NT2/D1 (cell line): ENCODE data around the gene IL31RA.

Experiments
- DNase-seq: peaks from one replicate; pipeline ENCODE4 v3.0.0-alpha.2; 2011; ENCODE audit warnings: low read depth, low spot score
- H3K27me3 ChIP-seq: 2 replicates; pipeline ENCODE4 v1.6.0; 2011; ENCODE audit warnings: mild to moderate bottlenecking; ENCODE audit not compliant: insufficient read length, insufficient read depth
- H3K36me3 ChIP-seq: 2 replicates; pipeline ENCODE4 v1.6.1; 2011; ENCODE audit warnings: mild to moderate bottlenecking, low read length, mixed read lengths; ENCODE audit not compliant: insufficient read depth, insufficient read length
- H3K4me1 ChIP-seq: 2 replicates; pipeline ENCODE4 v1.5.1; 2011; ENCODE audit not compliant: insufficient read depth, insufficient read length
- H3K4me3 ChIP-seq: 2 replicates; pipeline ENCODE4 v1.5.1; 2011; ENCODE audit warnings: low read depth; ENCODE audit not compliant: insufficient read length
- H3K9ac ChIP-seq: 2 replicates; pipeline ENCODE4 v1.6.0; 2011; ENCODE audit warnings: low read depth; ENCODE audit not compliant: insufficient read length
- H3K9me3 ChIP-seq: 2 replicates; pipeline ENCODE4 v1.5.1; 2011; ENCODE audit warnings: mild to moderate bottlenecking, low read length; ENCODE audit not compliant: insufficient read depth
- SUZ12 ChIP-seq: IDR thresholded peaks from 2 replicates; pipeline ENCODE4 v1.6.1; 2011; ENCODE audit not compliant: insufficient read length, insufficient read depth; ENCODE audit errors: extremely low read depth
- YY1 ChIP-seq: IDR thresholded peaks from 2 replicates; pipeline ENCODE4 v1.6.1; 2011; ENCODE audit not compliant: insufficient read length, insufficient read depth
- ZNF274 ChIP-seq: IDR thresholded peaks from 2 replicates; pipeline ENCODE4 v1.6.1; 2011; ENCODE audit warnings: mild to moderate bottlenecking, low read depth, low read length

The IL31RA gene

DNA sequence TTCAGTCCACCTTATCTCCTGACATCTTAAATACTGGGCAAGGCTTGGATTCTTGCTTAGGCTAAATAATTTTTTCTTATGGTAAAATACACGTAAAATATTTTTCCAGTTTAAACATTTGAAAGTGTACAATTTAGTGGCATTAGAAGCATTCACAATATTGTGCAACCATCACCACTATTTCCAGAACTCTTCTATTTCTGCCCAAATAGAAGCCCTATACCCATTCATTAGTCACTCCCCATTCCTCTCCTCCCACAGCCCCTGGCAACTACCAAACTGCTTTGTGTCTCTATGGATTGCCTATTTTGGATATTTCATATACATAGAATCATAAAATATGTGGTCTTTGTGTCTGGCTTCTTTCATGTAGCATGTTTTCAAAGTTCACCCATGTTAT is 57.6 kb downstream of the IL31RA start:
- H3K9ac ChIP-seq = no peak overlapping the region
- no peak for TF ChIP-seq YY1
- H3K27me3 ChIP-seq = no peaks in the 10 kb centered on the region
- no peak for DNase-seq
- no peaks in the 10 kb centered on the region for H3K9me3 ChIP-seq
- H3K4me3 ChIP-seq = no peak overlapping the region
- no peaks in the 10 kb centered on the region for H3K4me1 ChIP-seq
- no peaks in the 10 kb centered on the region for H3K36me3 ChIP-seq

DNA sequence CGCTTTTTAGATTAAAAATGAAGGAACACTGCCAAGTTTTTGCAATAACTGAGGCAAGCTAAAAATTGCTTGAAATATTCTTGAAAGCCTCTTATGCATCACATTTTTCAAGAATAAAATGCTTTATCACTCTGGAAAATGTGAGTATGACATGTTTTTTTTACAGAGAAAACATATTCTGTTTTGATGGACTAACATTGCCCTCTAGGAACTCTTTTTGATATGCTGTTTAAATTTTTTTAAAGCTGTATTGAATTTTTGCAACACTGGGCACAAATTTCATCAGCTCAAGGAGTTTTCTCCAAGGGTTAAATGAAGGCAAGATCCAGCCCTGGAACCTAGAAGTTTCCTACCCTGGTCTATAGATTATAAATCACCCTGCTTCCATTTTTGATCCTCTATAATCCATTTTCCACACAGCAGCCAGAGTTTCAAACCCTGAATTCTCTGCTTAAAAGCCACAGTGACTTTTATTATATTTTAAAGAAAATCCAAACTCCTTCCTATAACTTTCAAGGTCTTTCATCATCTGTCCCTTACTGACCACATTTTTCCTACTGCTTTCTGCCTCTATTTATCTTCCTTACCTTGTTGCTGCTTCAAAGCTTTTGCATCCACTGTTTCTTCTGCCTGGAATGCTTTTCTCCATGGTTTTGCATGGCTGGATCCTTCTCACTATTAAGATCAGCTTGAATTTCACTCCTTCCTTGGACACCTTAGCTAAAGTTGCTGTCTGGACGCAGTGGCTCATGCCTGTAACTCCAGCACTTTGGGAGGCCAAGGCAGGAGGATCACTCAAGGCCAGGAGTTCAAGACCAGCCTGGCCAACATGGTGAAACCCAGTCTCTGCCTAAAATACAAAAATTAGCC is 60.9 kb downstream of the IL31RA start:
- no peak for DNase-seq
- Histone ChIP-seq H3K27me3 (no peaks in the 10 kb centered on the region), H3K9ac (no peak overlapping the region), H3K4me3 (no peak overlapping the region), H3K4me1 (no peaks in the 10 kb centered on the region), H3K9me3 (no peaks in the 10 kb centered on the region), H3K36me3 (no peaks in the 10 kb centered on the region)
- TF ChIP-seq ZNF274 (no peak), SUZ12 (no peak), YY1 (no peak)

DNA sequence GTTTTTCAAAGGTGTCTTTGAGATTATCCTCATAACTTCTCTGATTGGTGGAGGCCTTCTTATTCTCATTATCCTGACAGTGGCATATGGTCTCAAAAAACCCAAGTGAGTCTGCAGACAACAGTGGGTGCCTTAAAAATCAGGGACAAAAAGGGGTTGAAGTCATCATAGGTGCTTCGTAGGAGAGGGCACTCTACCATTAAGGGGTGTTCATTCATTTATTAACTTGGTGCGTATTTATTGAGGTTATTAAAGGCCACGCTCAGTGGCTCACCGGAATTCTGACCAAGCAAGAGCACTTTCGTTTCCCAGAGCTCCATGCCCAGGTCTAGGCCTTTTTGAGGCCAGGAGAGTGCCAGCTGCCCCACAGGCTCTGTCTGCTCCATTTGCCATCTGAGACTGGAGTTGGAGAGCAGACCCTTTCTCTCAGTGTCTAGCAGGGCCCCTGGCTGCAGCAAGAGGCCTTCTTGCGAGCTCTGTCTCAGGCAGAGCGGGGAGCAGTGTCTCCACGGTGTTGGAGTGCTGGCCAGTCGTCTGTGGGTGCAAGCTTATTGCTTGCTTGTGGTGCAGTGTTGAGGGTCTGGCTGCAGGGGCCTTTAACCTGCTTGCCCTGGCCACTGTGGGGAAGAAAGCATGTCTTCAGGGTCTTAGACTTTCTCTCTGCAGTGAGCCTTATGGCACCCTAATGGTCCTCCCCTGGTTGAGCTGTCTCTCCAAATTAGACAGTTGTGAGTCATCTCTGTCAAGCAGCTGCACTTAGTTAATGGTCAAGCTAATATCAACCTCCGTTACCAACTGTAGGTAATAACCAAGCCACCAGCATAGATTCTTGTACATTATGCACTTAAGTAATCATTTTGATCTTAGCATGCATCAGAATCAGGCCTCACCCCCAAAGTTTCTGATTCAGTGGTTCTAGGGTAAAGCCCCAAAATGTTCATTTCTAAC is 62.6 kb downstream of the IL31RA start:
- Histone ChIP-seq H3K9ac (no peak overlapping the region), H3K36me3 (no peaks in the 10 kb centered on the region), H3K27me3 (no peaks in the 10 kb centered on the region), H3K4me1 (peaks cover 5% of the 10 kb centered on the region), H3K9me3 (no peaks in the 10 kb centered on the region), H3K4me3 (no peak overlapping the region)
- no peak for DNase-seq
- TF ChIP-seq SUZ12 = no peak
- no peak for TF ChIP-seq ZNF274
- no peak for TF ChIP-seq YY1

DNA sequence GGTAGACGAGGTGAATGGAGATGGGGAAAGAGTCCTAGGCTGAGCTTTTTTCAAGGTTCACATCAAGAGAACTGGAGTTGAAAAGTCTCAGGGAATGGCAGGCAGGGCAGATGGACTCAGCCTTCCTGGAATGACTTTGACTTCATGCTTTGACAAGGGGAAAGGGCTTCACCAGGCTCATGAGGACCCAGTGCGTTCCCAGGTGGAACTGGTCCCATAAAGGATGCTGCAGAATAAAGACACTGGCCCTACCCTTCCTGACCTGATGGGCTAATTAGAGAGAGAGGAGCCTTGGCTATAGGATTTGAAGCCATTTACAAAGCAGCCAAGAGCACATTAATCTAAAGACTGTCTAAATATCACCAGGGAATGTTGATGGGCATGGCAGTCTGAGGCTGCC is 63.8 kb downstream of the IL31RA start:
- TF ChIP-seq YY1 = no peak
- TF ChIP-seq ZNF274 = no peak
- no peak for TF ChIP-seq SUZ12
- H3K9me3 ChIP-seq = no peaks in the 10 kb centered on the region
- no peaks in the 10 kb centered on the region for H3K36me3 ChIP-seq
- DNase-seq = no peak
- peaks cover 5% of the 10 kb centered on the region for H3K4me1 ChIP-seq
- H3K4me3 ChIP-seq = no peak overlapping the region
- H3K9ac ChIP-seq = no peak overlapping the region
- no peaks in the 10 kb centered on the region for H3K27me3 ChIP-seq

DNA sequence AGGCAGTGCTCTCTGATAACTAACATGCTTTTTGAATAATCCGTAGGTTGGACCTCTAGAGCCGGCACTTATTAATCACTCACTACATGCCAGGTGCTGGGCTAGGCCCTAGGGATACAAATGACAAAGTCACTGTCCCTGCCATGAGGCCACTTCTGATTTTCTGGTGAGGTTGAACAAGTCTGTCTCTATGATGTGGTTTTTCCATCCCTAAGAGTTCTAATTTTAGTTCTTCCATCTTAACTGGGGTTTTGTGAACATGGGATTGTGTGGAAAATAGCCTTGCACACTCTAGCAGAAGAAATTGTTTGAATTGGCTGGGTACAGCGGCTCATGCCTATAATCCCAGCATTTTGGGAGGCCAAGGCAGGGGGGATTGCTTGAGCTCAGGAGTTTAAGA is 64.6 kb downstream of the IL31RA start:
- Histone ChIP-seq H3K27me3 (no peaks in the 10 kb centered on the region), H3K9me3 (no peaks in the 10 kb centered on the region), H3K4me3 (no peak overlapping the region), H3K4me1 (peaks cover 5% of the 10 kb centered on the region), H3K9ac (no peak overlapping the region), H3K36me3 (no peaks in the 10 kb centered on the region)
- DNase-seq = no peak
- TF ChIP-seq ZNF274 (no peak), SUZ12 (no peak), YY1 (no peak)

DNA sequence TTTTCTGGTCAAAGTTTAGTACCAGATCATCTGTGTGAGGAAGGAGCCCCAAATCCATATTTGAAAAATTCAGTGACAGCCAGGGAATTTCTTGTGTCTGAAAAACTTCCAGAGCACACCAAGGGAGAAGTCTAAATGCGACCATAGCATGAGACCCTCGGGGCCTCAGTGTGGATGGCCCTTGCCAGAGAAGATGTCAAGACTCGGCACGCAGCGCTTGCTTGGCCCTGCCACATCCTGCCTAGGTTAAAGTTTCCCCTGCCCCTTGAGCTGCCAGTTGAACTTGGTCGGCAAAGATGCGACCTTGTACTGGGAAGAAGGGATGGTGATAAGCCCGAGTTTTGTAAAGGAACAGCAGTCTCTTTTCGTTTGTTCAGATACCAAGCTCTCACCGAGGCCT is 65.8 kb downstream of the IL31RA start:
- no peak overlapping the region for H3K4me3 ChIP-seq
- peaks cover 5% of the 10 kb centered on the region for H3K4me1 ChIP-seq
- no peaks in the 10 kb centered on the region for H3K27me3 ChIP-seq
- no peak for DNase-seq
- no peaks in the 10 kb centered on the region for H3K36me3 ChIP-seq
- no peak for TF ChIP-seq YY1
- no peak for TF ChIP-seq SUZ12
- TF ChIP-seq ZNF274 = no peak
- H3K9me3 ChIP-seq = no peaks in the 10 kb centered on the region
- no peak overlapping the region for H3K9ac ChIP-seq

DNA sequence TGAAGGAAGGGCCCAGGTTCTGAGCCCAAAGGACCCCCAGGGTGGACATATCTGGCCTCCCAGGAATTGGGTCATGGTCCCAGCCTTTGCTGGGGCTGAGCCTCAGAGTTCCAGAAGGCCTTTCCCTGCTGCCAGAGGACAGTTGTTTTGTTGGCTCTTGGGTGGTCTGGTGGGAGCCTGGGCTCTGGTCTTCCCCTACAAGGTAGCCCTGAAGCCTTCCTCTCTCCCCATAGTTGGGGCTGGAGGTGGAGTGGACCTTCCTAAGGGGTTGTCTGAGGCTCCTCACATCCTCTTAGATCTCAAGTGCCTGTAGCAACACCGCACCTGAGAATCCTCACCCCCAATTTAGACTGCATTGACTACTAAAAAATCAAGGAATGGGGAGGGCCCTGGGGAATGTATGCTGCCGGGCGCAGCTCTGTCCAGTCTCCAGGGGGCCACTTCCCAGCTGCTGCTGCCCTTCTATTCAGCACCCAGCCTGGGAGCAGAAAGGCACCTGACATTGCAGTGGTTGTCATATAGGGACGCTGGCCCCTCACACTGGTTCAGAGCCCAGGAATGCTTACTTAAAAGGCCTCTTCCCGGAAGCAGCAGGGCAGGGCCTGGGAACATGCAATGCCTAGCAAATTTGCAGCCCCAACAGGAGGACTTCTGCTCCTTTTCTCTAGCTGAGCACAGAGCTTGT is 66.4 kb downstream of the IL31RA start:
- Histone ChIP-seq H3K4me3 (no peak overlapping the region), H3K36me3 (no peaks in the 10 kb centered on the region), H3K4me1 (peaks cover 5% of the 10 kb centered on the region), H3K9ac (no peak overlapping the region), H3K27me3 (no peaks in the 10 kb centered on the region), H3K9me3 (no peaks in the 10 kb centered on the region)
- DNase-seq = no peak
- TF ChIP-seq ZNF274 (no peak), YY1 (no peak), SUZ12 (no peak)
